GM12865 (cell line): ENCODE data around the gene LARP4B.

Experiments used
- DNase-seq: peaks from one replicate; pipeline ENCODE4 v3.0.0; 2010; ENCODE audit warnings: low read depth
- H3K4me3 ChIP-seq: 2 replicates; pipeline ENCODE4 v1.5.1; 2011; ENCODE audit warnings: mild to moderate bottlenecking, low read depth, low read length, control low read depth
- CTCF ChIP-seq: IDR thresholded peaks from 2 replicates; pipeline ENCODE4 v1.5.1; 2011; ENCODE audit warnings: low read length, control low read depth, low read depth, inconsistent platforms; ENCODE audit not compliant: insufficient read depth; ENCODE audit errors: missing control alignments

Gene LARP4B

GRCh38 chr10:792083-792791, 139.3 kb downstream of the LARP4B start:
- DNase-seq, result no peak
- no peak for TF ChIP-seq CTCF
- H3K4me3 ChIP-seq, result no peak overlapping the region

GRCh38 chr10:791639-792038, 139.9 kb downstream of the LARP4B start:
- H3K4me3 ChIP-seq, result no peak overlapping the region
- no peak for TF ChIP-seq CTCF
- DNase-seq, result no peak

GRCh38 chr10:790821-791551, 140.5 kb downstream of the LARP4B start:
- TF ChIP-seq CTCF, result no peak
- H3K4me3 ChIP-seq, result no peak overlapping the region
- no peak for DNase-seq

GRCh38 chr10:789831-790701, 141.4 kb downstream of the LARP4B start:
- no peak for TF ChIP-seq CTCF
- no peak overlapping the region for H3K4me3 ChIP-seq
- no peak for DNase-seq

- peak; percentile 24 for TF ChIP-seq CTCF
- DNase-seq, result no peak
- H3K4me3 ChIP-seq, result no peak overlapping the region
Observed at GRCh38 chr10:788796-789748, 142.4 kb downstream of the LARP4B start.

- TF ChIP-seq CTCF, result no peak
- H3K4me3 ChIP-seq, result no peak overlapping the region
- DNase-seq, result no peak
Observed at GRCh38 chr10:787933-788651, 143.4 kb downstream of the LARP4B start.
